ENCODE data around the gene SERPINB12.

SERPINB12 gene

DNA sequence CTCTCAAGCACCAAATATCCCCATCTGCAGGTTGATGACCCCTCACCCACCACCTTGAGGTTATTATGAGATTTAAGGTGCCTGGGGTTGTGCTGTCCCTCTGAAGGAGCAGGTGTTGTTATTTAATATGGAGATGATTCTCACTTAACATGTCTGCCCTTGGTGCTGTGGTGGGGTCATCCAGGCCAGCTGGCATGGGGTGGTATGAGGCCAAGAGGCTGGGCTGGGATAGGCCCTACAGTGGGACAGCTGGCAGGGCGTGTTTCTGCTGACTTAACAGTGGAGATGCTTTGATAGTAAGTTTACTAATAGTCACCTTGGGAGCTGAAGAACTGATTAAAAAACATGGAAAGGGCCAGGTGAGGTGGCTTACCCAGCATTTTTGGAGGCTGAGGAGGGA, 22.4 kb downstream of the SERPINB12 start:
- no peak for DNase-seq
- TF ChIP-seq GATA1 (IDR thresholded peaks at IDR 0.05; ENCODE audit: low read depth, low read length) (no peak), POLR2A (IDR thresholded peaks at IDR 0.05; ENCODE audit: low read length) (no peak)

DNA sequence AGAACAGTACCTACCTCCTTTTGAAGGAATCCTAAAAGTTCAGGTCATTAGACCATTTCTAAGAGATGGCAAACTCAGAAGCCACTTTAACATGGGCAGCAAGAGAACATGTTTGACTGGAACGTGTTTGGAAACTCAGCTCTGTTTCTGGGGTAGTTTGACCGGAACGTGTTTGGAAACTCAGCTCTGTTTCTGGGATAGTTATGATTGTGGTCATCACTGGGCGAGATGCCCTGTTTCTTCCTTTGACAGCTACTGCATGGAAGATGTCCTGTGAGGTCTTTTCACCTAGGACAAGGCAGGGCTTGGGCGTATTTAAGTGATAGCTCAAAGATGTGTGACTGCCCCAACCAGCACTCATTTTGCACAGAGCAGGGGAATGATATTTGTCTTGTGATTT, 25.1 kb downstream of the SERPINB12 start:
- TF ChIP-seq POLR2A (IDR thresholded peaks at IDR 0.05; ENCODE audit: low read length) (no peak), GATA1 (IDR thresholded peaks at IDR 0.05; ENCODE audit: low read depth, low read length) (no peak)
- no peak for DNase-seq

DNA sequence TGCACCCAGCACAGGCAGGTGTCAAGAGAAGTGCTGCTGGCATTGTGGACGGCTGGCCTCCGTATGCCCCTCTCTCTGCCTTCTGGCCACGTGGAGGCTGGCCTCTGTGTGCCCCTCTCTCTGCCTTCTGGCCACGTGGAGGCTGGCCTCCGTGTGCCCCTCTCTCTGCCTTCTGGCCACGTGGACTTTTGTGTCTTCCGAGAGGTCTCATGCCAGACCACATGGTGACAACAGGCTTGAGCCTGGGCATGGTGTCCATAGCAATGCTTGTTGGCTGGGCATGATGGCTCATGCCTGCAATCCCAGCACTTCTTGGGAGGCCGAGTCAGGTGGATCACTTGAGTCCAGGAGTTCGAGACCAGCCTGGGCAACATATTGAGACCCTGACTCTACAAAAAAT, 25.7 kb downstream of the SERPINB12 start:
- DNase-seq: no peak
- TF ChIP-seq POLR2A (IDR thresholded peaks at IDR 0.05; ENCODE audit: low read length) (no peak), GATA1 (IDR thresholded peaks at IDR 0.05; ENCODE audit: low read depth, low read length) (no peak)

DNA sequence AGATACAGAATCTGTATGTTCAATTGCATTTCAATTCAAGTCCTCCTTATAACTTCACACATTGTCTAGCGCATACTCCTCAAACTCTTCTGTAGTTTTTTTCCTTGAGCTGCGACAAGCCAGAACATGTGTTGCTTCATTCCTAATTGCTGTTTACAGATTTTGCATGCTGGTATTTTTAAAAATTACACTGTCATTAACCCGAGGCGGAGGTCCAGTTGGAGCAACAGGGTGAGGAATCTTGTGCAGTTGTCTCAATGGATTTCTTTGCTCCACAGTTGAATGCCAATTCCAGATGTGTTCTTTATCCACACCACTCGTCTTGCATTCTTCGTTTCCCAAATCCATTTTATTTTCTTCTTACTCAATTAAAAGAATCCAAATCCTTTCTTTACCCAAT, 28.6 kb downstream of the SERPINB12 start:
- no peak for DNase-seq
- TF ChIP-seq GATA1 (IDR thresholded peaks at IDR 0.05; ENCODE audit: low read depth, low read length) (no peak), POLR2A (IDR thresholded peaks at IDR 0.05; ENCODE audit: low read length) (no peak)

DNA sequence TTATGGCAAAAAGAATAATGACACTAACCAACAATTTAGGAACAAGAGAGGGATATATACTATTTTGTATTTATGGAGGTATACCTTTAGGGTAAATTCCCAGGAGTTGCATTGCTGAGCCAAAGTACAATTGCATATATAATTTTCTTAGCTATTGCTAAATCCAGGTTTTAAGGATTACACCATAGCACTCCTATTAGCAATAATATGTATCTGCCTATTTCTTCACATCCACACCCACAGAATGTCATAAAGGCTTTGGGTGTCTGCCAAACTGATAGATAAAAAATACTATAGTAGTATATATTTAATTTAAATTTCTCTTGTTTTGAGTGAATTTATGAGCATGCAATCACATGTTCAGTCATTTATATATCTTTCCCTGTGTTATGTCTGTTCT, 33.5 kb downstream of the SERPINB12 start:
- TF ChIP-seq GATA1 (IDR thresholded peaks at IDR 0.05; ENCODE audit: low read depth, low read length) (no peak), POLR2A (IDR thresholded peaks at IDR 0.05; ENCODE audit: low read length) (no peak)
- DNase-seq: no peak

DNA sequence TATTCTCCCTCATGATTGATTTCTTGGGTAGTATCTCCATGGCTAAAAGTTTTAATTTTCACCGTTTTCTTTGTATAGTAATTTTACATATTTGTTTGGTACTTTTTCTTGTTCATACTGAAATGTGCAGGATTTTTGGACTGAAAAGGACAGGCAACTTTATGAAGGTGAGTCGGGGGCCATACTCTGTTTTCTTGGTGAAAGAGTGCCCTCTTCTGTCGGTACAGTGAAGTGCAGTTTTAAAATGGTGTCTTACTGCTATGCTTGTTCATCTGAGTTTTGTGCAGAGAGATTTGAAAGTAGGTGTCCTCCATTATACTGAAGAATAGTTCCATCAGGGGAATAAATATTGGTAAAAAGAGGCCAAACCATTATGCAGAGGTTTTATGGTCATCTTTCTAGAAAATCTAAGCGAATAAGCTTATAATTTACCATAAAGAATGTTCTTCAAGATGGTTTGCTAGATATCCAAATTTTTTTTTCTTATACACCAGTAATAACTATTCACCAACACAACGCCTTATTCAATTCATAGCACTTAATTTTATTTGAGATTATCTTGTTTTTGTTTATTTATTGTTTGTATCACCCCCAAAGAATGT, 36.3 kb downstream of the SERPINB12 start:
- peak; percentile 38 to 66 for DNase-seq
- TF ChIP-seq POLR2A (IDR thresholded peaks at IDR 0.05; ENCODE audit: low read length) (no peak), GATA1 (IDR thresholded peaks at IDR 0.05; ENCODE audit: low read depth, low read length) (no peak)

DNA sequence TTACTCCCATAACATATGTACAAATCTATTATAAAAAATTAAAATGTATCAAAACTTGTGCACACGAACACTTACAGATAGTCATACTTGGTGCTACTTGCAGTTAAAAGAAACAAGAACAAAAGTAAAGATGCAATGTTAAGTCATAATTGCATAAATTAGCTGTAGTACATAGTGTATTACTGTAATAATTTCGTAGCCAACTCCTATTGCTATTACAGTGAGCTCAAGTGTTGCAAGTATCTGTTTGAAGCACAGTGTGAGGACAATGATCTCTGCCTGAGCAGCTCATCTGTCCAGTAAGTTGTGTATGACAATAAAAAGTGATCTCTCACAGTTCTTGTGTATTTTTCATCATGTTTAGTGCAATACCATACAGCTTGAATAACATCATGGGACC, 37.4 kb downstream of the SERPINB12 start:
- no peak for DNase-seq
- no peak for TF ChIP-seq GATA1 (IDR thresholded peaks at IDR 0.05; ENCODE audit: low read depth, low read length)
- TF ChIP-seq POLR2A (IDR thresholded peaks at IDR 0.05; ENCODE audit: low read length): no peak

DNA sequence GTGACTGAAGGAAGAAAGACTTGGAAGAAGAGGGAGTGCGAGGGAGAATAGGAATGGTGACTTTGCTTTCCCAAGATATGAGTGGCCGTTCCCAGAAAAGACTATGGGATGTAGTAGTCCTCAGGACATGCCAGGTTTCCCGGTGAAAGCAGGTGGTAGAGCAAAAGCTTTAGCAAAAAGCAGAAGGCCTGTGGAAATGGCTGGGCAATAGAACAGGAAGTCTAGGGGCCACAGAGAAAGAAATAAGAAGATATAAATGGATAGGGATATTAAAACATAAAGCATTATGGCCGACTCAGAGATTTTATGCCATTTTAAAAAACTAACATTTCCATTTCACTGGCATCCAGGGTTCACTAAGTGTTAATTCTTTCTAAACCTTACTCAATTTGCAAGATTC, 43.8 kb downstream of the SERPINB12 start:
- DNase-seq: no peak
- TF ChIP-seq POLR2A (IDR thresholded peaks at IDR 0.05; ENCODE audit: low read length) (no peak), GATA1 (IDR thresholded peaks at IDR 0.05; ENCODE audit: low read depth, low read length) (no peak)

DNA sequence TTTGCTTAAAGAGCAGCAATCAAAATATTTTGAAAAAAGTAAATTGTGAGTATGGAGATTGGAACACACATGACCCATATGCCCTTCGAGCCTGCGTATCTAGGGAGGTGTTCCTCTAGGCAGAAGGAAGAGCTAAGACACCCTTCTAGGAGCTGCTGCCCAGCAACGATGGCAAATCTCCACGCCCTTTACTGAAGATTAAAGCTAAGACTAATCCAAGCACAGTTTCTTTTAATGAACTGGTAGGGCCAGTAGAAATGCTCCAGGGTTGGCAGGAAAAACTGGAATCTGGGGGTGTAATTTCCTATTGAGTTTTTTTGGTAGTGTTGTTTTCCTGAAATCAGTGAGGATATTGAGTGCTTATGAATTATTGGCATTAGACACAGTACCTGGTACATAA, 44.3 kb downstream of the SERPINB12 start:
- TF ChIP-seq GATA1 (IDR thresholded peaks at IDR 0.05; ENCODE audit: low read depth, low read length) (no peak), POLR2A (IDR thresholded peaks at IDR 0.05; ENCODE audit: low read length) (no peak)
- DNase-seq: no peak

DNA sequence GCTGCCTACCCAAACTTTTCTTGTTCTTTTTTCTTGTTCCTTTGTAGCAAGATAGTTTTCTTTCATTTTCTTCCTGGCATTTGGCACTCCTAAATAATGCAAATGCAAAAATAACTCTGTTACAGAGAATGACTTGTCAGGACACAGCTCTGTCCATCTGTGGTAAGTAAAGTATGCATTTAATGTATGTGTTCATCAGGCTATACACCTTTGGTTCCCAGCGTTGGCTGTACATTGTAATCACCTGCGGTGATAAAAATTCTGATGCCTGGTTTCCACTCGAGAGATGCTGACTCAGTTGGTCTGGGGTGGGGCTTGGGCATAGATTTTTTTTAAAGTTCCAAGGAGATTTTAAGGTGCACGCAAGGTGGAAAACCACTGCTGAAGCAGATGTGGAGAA, 44.8 kb downstream of the SERPINB12 start, which contains the start of gene SERPINB13:
Gene SERPINB13, plus strand, starts transcription at position 378 of the 400 bp plus-strand sequence. CDS start 1,325 bp downstream, outside the sequence.
- TF ChIP-seq GATA1 (IDR thresholded peaks at IDR 0.05; ENCODE audit: low read depth, low read length) (no peak), POLR2A (IDR thresholded peaks at IDR 0.05; ENCODE audit: low read length) (no peak)
- DNase-seq: no peak

DNA sequence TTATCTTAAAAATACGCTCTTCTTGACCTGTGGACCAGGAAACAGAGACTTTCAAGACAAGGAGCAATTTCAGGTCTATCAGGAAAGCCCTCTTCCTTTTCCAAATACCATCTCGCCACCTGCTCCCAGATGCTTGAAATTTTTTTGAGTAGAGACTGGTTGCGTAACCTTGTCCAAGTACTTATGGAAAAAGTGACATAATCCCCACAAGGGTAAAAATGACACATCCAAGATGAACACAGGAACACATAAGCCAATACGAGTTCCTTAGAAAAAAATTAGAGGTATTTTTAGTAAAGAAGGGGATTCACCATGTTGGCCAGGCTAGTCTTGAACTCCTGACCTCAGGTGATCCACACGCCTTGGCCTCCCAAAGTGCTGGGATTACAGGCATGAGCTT, 46.7 kb downstream of the SERPINB12 start:
- no peak for TF ChIP-seq POLR2A (IDR thresholded peaks at IDR 0.05; ENCODE audit: low read length)
- TF ChIP-seq GATA1 (IDR thresholded peaks at IDR 0.05; ENCODE audit: low read depth, low read length): no peak
- DNase-seq: no peak

DNA sequence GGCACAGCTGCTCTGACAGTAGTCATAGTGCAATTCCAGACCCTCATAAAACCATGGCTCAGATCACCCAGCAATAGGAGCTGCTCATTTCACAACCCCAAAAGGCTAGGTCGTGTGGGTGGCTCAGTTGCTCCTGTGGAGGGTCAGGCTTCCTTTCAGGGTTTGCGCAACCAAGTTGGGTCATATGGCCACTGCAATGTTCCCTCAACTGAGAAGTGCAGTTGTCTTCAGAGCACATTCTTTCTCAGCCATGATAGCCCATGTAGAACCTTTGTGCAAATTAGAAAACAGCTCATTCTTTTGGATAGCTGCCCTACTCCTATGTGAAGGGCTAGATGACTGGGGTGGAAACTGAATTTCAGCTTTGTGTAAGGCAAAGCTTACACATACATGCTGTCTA, 48.2 kb downstream of the SERPINB12 start:
- TF ChIP-seq POLR2A (IDR thresholded peaks at IDR 0.05; ENCODE audit: low read length) (no peak), GATA1 (IDR thresholded peaks at IDR 0.05; ENCODE audit: low read depth, low read length) (no peak)
- no peak for DNase-seq

DNA sequence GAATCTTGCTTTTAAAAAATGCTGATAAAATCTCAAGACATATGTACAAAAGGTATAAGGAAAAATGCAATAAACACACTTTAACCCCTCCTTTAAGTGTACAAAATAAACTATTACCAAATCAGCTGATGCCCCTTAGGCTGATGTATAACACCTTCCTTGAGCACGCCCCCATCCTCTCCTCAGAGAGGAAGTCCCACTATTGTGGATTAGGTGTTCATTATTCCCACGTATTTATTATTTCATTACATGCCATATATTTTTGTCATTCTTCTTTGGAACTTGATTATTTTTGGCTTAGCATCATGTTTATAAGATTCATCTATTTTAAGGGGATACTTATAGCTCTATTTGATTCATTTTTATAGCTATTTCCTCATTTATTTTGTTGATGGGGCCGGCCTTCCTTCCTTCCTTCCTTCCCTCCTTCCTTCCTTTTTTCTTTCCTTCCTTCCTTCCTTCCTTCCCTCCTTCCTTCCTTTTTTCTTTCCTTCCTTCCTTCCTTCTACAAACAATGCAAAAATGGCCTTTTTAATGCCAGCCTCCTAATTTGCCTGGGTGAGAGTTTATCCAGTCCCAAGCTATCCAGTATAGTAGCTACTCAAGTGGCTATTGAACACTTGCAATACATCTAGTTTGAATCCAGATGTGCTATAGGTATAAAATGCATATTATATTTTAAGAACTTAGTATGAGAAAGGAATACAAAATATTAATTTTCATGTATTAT, 49.0 kb downstream of the SERPINB12 start:
- no peak for TF ChIP-seq POLR2A (IDR thresholded peaks at IDR 0.05; ENCODE audit: low read length)
- TF ChIP-seq GATA1 (IDR thresholded peaks at IDR 0.05; ENCODE audit: low read depth, low read length): no peak
- DNase-seq: no peak

DNA sequence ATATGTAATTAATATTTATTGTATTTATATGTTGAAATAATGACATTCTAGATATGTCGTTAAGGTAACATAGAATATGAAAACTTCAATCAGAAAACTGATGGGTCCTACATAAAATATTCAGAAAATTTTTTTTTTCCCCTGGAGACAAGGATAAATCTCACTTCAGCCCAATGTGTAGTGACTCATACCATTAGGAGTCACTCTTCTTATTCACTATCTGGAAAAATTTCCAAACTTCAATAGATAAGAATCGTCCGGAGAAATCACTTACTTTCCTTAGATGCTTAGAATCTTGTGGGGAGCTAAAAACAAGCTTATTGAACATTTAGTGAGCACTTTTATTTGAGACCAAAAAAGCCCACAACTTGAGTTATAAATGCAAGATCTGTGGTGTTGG, 49.6 kb downstream of the SERPINB12 start:
- TF ChIP-seq GATA1 (IDR thresholded peaks at IDR 0.05; ENCODE audit: low read depth, low read length) (no peak), POLR2A (IDR thresholded peaks at IDR 0.05; ENCODE audit: low read length) (no peak)
- no peak for DNase-seq

DNA sequence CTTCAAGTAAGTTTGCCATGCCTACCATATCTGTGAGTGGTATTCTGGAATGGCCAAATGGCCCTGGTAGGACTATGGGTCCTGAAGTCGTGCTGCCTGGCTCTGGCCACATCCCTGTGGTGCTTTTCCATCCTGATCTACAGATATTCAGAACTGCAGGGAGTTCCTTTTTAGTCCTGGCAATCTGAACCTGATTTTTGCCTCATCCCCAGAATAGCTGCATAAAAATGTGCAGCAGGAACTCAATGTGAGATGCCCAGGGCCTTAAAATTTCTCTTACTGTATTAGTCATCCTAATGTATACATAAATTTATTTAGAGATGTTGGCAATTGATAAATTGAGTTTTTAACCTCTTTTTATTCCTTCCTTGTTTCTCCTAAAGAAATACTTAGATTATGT, 50.3 kb downstream of the SERPINB12 start:
- no peak for DNase-seq
- no peak for TF ChIP-seq POLR2A (IDR thresholded peaks at IDR 0.05; ENCODE audit: low read length)
- no peak for TF ChIP-seq GATA1 (IDR thresholded peaks at IDR 0.05; ENCODE audit: low read depth, low read length)

All from erythroblast (primary cell).